Eye (tissue), 1 donor: ENCODE measurements around the gene SLC4A4.
A peak's percentile ranks its signal among the peaks of the same experiment; 100 is the strongest.

ENCODE experiments used
- DNase-seq: peaks from one replicate; pipeline ENCODE4 v3.0.0-alpha.2; 2015

SLC4A4 gene

GRCh38 chr4:71549516-71550160 lies 210.8 kb downstream of the SLC4A4 start:
- DNase-seq: no peak

GRCh38 chr4:71550220-71551165 lies 211.7 kb downstream of the SLC4A4 start:
- DNase-seq: peak; percentile 31

DNA sequence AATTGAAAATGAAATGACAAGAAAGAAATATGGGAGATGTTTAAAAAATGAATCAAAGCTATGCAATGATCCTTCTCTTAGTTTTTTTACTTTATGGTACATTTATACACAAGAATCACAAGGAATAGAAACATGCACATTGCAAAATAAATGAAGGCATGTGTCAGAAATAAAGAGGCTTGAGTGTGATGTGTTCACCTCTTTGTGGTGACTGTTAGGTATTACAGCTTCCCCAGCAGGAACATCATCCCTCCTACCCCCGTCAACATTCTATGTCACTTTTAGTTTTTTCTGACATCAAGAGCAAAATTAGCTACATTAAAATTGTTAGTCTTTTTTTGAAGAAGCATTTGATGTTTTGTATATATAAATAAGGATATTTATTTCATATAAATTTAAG lies 214.8 kb downstream of the SLC4A4 start:
- peak; percentile 29 for DNase-seq

DNA sequence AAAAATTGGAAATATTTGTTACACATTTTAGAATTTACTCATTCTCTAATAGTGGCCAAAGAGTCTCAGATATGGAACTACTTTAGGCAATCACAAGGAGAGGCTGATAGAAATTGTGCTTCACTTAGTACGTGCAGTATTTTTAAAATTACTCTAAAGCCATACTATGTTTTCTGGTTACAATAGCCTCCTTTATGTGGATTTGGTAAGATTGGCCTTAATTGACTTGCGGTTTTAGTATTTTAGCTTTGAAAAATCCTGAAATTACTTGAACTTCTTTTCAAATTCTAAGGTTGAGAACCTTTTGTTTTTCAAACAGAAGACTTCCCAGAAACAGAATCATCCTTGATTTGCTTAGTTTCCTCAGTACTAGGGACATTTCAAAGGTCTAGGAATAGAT lies 215.2 kb downstream of the SLC4A4 start:
- DNase-seq: no peak

DNA sequence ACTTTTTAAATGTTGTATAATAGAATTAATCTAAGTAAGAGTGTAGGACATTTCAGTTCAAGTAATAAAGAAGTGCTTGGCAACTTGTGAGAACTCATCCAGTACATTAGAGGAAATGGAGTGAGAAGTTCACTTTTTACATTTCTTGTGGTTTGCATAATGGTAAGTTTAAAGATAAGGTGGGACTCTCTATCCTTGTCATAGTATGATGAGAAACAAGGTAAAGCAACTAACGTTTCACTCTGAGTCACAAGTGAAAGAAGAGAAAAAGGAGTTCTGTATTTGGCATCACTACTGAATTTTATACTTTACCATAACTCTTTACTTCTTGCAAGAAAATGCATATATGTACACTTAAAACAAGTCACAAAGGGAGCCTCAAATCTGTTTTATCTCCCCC lies 219.4 kb downstream of the SLC4A4 start:
- DNase-seq: no peak

DNA sequence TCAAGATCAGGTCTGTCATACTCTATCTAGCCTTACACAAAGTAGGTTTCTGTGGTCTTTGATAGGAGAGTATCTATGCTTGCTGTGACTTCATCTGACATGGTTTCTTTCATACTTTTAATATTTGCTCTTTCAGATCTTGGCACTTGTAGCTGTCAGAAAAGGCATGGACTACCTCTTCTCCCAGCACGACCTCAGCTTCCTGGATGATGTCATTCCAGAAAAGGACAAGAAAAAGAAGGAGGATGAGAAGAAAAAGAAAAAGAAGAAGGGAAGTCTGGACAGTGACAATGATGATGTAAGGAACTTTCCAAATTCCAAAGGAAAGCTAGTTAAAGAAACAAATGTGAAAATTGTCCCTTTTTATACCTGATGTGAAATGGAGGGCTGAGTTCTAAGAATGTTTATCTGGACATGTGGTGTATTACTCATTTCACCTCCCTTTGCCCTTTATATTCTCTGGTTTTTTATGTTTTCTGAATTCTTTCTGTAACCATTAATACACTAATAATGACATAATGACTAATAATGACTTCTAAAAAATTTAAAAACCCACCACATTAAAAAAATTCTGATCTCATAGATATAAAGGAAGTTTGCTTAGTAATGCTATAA lies 221.2 kb downstream of the SLC4A4 start:
- DNase-seq: no peak

DNA sequence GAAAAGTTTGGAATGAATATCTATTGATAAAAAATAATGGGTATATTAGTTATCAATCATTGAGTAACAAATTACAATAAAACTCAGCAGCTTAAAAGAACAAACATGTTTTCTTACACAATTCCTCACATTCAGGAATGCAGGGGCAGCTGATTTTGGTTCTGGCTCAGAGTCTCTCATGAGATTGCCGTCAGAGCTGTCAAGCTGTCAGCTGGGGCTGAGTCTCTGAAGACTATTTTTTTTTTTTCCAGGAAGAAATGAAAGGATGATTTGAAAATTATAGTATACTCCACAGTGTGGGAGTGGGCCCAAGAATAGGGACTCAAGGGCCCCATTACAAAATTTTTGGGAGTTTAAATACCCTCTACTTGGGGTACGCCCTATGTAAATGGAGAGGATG lies 226.0 kb downstream of the SLC4A4 start:
- DNase-seq: no peak

DNA sequence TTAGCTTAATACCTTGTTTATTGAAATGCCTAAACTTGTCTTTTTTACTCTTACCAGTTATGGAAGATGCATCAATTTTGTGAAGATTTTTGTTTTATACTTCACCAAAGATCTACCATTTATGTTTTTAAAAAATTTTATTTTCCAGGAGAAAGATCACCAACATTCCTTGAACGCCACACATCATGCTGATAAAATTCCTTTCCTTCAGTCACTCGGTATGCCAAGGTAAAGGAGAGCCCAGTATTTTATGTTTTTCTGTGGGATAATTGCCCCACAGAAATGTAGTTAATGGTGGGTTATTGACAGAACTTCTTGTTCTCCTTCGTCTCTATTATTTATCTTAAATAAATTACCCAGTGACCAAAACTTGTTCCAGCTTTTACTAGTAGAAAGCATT lies 228.0 kb downstream of the SLC4A4 start:
- DNase-seq: no peak

DNA sequence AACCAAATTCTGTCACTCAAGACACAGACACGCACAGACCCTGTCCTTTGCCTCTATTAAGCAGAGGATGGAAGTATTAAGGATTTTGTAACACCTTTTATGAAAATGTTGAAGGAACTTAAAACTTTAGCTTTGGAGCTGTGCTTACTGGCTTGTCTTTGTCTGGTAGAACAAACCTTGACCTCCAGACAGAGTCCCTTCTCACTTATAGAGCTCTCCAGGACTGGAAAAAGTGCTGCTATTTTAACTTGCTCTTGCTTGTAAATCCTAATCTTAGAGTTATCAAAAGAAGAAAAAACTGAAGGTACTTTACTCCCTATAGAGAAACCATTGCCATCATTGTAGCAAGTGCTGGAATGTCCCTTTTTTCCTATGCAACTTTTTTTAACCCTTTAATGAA lies 229.3 kb downstream of the SLC4A4 start:
- DNase-seq: no peak

- DNase-seq: no peak
Measured at GRCh38 chr4:71570492-71570891, 231.7 kb downstream of the SLC4A4 start.

- no peak for DNase-seq
Measured at GRCh38 chr4:71571346-71571745, 232.5 kb downstream of the SLC4A4 start.

DNA sequence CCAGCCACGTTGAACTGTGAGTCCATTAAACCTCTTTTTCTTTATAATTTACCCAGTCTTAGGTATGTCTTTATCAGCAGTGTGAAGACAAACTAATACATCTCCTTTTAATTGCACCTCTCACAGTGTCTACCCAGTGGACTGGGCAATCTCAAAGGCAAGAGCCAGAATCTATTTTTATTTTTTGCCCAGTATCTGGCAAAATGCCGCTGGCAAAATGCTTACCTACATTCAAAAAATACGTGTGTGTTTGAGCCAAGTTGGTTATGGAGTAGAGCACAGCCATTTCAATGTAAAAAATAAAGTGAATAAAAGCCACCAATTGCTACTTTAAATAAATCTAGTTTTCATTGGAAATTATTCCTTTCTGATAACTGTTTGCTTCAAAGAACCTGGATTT lies 245.2 kb downstream of the SLC4A4 start:
- no peak for DNase-seq

DNA sequence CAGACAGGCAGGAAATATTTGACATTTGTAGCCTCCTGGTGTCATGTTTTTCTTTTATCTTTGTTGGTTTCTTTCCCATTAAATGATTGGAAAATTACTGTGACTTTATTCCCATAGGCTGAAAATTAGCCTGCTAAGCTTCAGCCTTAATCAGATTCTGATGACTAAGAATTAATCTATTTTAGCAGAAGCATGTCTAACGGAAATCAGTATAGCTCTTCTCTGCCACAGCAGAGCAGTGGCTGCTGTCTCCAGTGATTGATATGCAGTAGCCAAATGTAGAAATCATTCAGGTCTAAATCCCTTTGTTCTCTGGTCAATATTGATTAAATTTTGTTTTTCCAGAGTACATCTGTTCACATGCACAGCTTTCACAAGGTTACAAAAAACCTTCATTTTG lies 245.8 kb downstream of the SLC4A4 start:
- peak; percentile 2 for DNase-seq

GRCh38 chr4:71586087-71586763 lies 247.4 kb downstream of the SLC4A4 start:
- DNase-seq: no peak

GRCh38 chr4:71587995-71588394 lies 249.2 kb downstream of the SLC4A4 start:
- DNase-seq: no peak

- no peak for DNase-seq
Measured at GRCh38 chr4:71592793-71593192, 254.0 kb downstream of the SLC4A4 start.

DNA sequence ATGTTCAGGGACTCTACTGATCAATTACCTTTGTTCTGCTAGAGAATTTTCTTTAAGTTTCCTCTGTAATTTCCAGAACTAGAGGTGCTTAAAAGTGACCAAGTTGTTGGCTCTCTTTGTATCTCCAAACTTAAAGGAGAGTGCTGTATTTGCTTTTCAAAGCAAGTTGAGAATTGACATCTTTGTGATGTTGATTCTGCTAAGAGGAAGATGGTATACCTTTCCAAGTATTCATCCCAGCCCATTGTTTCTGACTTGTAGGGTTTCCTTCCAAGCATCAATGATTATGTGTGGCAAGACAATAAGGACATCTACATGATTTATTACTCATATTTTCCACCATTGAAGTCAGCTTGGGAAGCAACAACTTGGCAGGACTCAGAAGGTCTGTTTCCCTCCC lies 254.5 kb downstream of the SLC4A4 start:
- DNase-seq: no peak

DNA sequence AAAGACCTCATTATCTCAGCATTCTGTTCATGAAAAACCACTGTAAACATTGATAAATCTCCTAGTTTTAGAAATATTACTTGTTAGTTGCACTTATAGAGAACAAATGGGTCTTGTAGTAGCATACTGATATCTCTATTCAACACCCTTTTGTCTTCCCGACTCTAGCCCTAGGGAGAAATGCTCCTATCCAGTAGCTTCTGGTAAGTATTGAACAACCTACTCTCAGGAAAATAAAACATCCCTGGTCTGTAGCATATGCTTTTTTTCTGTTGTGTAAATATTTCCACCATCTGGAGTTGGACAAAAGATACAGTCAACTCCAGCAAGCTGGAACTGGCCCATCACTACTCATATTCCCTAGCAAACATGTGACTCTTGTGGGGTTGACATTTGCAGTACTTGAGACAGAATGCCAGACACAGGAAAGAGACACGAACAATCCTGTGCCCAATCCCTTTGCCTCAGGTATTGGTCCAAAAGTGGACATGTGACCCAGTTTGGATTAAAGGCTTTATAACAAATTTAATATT lies 256.8 kb downstream of the SLC4A4 start:
- no peak for DNase-seq

- DNase-seq: no peak
Measured at GRCh38 chr4:71599578-71599977, 260.8 kb downstream of the SLC4A4 start.

GRCh38 chr4:71602289-71602900 lies 263.6 kb downstream of the SLC4A4 start:
- DNase-seq: no peak

DNA sequence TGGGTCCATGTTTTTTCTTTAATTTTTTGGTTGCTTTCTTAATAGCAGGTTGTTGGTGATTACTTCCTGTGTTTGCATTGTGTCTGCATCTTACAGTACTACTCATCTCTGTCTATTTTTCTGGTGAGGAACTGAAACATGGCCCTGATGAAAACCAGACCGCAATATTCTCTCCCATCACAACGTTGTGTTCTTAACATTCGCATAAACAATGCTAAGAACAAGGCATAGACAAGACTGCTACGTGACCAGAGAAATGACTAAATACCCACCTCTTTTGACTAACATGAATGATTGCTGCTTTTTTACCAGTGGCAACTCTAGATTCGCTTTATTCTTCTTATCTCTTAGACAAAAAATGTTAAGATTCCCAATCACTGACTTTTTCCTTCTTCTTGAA lies 266.0 kb downstream of the SLC4A4 start:
- no peak for DNase-seq

GRCh38 chr4:71607109-71607508 lies 268.3 kb downstream of the SLC4A4 start:
- DNase-seq: no peak
